ENCODE data around the gene ZNF385C.

DNA sequence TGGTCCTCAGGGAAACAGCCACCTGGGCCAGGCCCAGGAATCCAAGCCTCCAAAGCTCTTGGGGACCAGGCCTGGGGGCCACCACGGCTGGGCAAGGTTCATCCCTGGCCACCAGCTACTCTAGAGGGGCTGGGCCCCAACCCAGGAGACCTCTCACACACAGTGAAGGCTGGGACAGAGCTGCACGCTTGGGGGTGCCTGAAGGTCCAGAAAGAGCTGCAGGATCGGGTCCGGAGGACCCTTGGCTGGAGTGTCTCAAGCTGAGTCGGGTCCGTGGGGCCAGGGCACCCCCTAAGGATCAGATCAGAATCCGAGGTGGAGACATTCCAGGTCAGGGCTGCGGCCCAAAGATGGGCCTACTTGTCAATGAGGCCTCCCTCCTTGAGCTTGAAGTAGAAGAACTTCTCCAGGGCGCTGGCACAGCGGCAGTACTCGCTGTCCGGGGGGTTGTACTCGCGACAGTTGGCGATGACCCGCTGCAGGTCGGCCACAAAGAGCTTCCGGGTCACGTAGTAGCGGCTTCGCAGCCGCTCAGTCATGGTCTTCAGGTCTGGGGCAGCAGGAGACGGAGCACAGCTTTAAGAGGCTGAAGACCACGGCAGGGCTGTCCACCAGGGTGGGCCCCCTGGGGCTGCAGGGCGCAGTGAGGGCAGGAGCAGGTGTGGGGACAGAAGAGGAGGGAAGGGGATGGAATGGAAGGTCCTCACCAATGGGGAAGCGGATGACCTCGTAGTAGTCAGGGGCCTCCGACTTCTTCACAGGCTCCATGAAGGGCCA, 15.2 kb upstream of the ZNF385C start:
- TF ChIP-seq, protein P1, sequence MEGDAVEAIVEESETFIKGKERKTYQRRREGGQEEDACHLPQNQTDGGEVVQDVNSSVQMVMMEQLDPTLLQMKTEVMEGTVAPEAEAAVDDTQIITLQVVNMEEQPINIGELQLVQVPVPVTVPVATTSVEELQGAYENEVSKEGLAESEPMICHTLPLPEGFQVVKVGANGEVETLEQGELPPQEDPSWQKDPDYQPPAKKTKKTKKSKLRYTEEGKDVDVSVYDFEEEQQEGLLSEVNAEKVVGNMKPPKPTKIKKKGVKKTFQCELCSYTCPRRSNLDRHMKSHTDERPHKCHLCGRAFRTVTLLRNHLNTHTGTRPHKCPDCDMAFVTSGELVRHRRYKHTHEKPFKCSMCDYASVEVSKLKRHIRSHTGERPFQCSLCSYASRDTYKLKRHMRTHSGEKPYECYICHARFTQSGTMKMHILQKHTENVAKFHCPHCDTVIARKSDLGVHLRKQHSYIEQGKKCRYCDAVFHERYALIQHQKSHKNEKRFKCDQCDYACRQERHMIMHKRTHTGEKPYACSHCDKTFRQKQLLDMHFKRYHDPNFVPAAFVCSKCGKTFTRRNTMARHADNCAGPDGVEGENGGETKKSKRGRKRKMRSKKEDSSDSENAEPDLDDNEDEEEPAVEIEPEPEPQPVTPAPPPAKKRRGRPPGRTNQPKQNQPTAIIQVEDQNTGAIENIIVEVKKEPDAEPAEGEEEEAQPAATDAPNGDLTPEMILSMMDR (IDR thresholded peaks at IDR 0.05 in 4 of 5, conservative IDR thresholded peaks at IDR 0.05 in 1 of 5) = no peak
- no peak for TF ChIP-seq POLR2A (IDR thresholded peaks at IDR 0.05)

All from gastrocnemius medialis (tissue), 4 donors.